Measurements from ENCODE around the gene THPO.

GRCh38 chr3:184417619-184418327 lies 39.8 kb upstream of the THPO start:
- TF ChIP-seq ZNF639 (CRISPR knock-in tag; conservative IDR thresholded peaks at IDR 0.05 in 1 of 2, IDR thresholded peaks at IDR 0.05 in 1 of 2) (no peak), TEAD2 (tag; IDR thresholded peaks at IDR 0.05) (no peak), ARHGAP35 (IDR thresholded peaks at IDR 0.05; ENCODE audit: partially characterized antibody) (no peak), MED1 (CRISPR knock-in tag; IDR thresholded peaks at IDR 0.05; ENCODE audit: borderline replicate concordance) (no peak), FOXM1 (IDR thresholded peaks at IDR 0.05; ENCODE audit: low read depth) (no peak), FOXM1 (CRISPR knock-in tag; IDR thresholded peaks at IDR 0.05; ENCODE audit: low read depth) (no peak), HNRNPK (IDR thresholded peaks at IDR 0.05; ENCODE audit: low read depth, low read length, poor library complexity, severe bottlenecking) (no peak), AFF4 (CRISPR knock-in tag; IDR thresholded peaks at IDR 0.05) (no peak)

Measured in K562 (cell line).